ENCODE results near the gene FBXL2. TPM values are rescaled to one million over a fixed set of nuclear protein-coding genes. Genes with fewer than 3 reads are reported as not detected.

FBXL2 gene
- total RNA-seq, 1 experiment from 2014 or later: 7.2 TPM

- Histone ChIP-seq H3K4me3 (ENCODE audit: low read length) (no peak overlapping the region), H2AFZ (ENCODE audit: low read length) (no peak overlapping the region), H3K27me3 (ENCODE audit: low read length) (no peaks in the 10 kb centered on the region), H3K9ac (ENCODE audit: low read length) (no peak overlapping the region), H3K4me2 (ENCODE audit: low read length) (no peak overlapping the region), H3K27ac (ENCODE audit: low read length) (no peak overlapping the region), H4K20me1 (ENCODE audit: low read length) (no peaks in the 10 kb centered on the region), H3F3A (ENCODE audit: low read length, unreplicated experiment) (no peaks in the 10 kb centered on the region), H3K9me3 (ENCODE audit: low read length) (no peaks in the 10 kb centered on the region), H3K36me3 (ENCODE audit: low read depth, low read length) (peaks cover 45% of the 10 kb centered on the region), H3K4me1 (ENCODE audit: insufficient read depth, low read length) (peaks cover 10% of the 10 kb centered on the region), H3K79me2 (ENCODE audit: low read length) (no peaks in the 10 kb centered on the region), H3K9me2 (replicated peaks; ENCODE audit: low read length) (no peaks in the 10 kb centered on the region)
- intact Hi-C loops (cut with micrococcal nuclease): no loop called here
- TF ChIP-seq EZH2phosphoT487 (IDR thresholded peaks at IDR 0.05; ENCODE audit: borderline replicate concordance, low read length) (no peak), EZH2 (IDR thresholded peaks at IDR 0.05; ENCODE audit: low read length, unreplicated experiment) (no peak), CTCF (conservative IDR thresholded peaks at IDR 0.05; ENCODE audit: low read depth, low read length) (no peak)
- no TSS peak for BruUV-seq (replicated peaks)
- no peak for ATAC-seq
- CTCF ChIA-PET: no interaction called here
- POLR2A ChIA-PET (ENCODE audit: unreplicated experiment): no interaction called here
- DNase-seq: no peak
Observed at GRCh38 chr3:33383951-33384350, 106.7 kb downstream of the FBXL2 start.

- CTCF ChIA-PET: no interaction called here
- BruUV-seq (replicated peaks): no TSS peak
- no peak for ATAC-seq
Observed at GRCh38 chr3:33385423-33385822, 108.2 kb downstream of the FBXL2 start.

GRCh38 chr3:33386631-33387030, 109.4 kb downstream of the FBXL2 start:
- ChIA-PET POLR2A (ENCODE audit: unreplicated experiment) (no interaction called here), CTCF (no interaction called here)
- peaks cover 5% of the 10 kb centered on the region; the same call in 1 of the 2 replicates for H3K79me2 ChIP-seq (ENCODE audit: low read length)
- H3K9ac ChIP-seq (ENCODE audit: low read length): no peak overlapping the region
- no peak overlapping the region for H3K4me3 ChIP-seq (ENCODE audit: low read length)
- no peak overlapping the region for H2AFZ ChIP-seq (ENCODE audit: low read length)
- BruUV-seq (replicated peaks): no TSS peak
- peaks cover 12% of the 10 kb centered on the region for H3K4me1 ChIP-seq (ENCODE audit: insufficient read depth, low read length)
- intact Hi-C loops (cut with micrococcal nuclease): no loop called here
- H3F3A ChIP-seq (ENCODE audit: low read length, unreplicated experiment): no peaks in the 10 kb centered on the region
- ATAC-seq (no peak), DNase-seq (no peak)
- H3K36me3 ChIP-seq (ENCODE audit: low read depth, low read length): peaks cover 70% of the 10 kb centered on the region
- no peak overlapping the region for H3K27ac ChIP-seq (ENCODE audit: low read length)
- no peaks in the 10 kb centered on the region for H3K9me2 ChIP-seq (replicated peaks; ENCODE audit: low read length)
- no peaks in the 10 kb centered on the region for H3K27me3 ChIP-seq (ENCODE audit: low read length)
- TF ChIP-seq EZH2phosphoT487 (IDR thresholded peaks at IDR 0.05; ENCODE audit: borderline replicate concordance, low read length) (no peak), CTCF (conservative IDR thresholded peaks at IDR 0.05; ENCODE audit: low read depth, low read length) (no peak), EZH2 (IDR thresholded peaks at IDR 0.05; ENCODE audit: low read length, unreplicated experiment) (no peak)
- H3K9me3 ChIP-seq (ENCODE audit: low read length): no peaks in the 10 kb centered on the region
- no peak overlapping the region for H3K4me2 ChIP-seq (ENCODE audit: low read length)
- no peaks in the 10 kb centered on the region for H4K20me1 ChIP-seq (ENCODE audit: low read length)

More at GRCh38 chr3:33385423-33385822, 108.2 kb downstream of the FBXL2 start:
- TF ChIP-seq EZH2phosphoT487 (IDR thresholded peaks at IDR 0.05; ENCODE audit: borderline replicate concordance, low read length) (no peak), CTCF (conservative IDR thresholded peaks at IDR 0.05; ENCODE audit: low read depth, low read length) (no peak), EZH2 (IDR thresholded peaks at IDR 0.05; ENCODE audit: low read length, unreplicated experiment) (no peak)
- H3K79me2 ChIP-seq (ENCODE audit: low read length): no peaks in the 10 kb centered on the region
- no peak overlapping the region for H3K4me2 ChIP-seq (ENCODE audit: low read length)
- no peak overlapping the region for H3K4me3 ChIP-seq (ENCODE audit: low read length)
- no peaks in the 10 kb centered on the region for H3F3A ChIP-seq (ENCODE audit: low read length, unreplicated experiment)
- H3K9me2 ChIP-seq (replicated peaks; ENCODE audit: low read length): no peaks in the 10 kb centered on the region
- peaks cover 12% of the 10 kb centered on the region for H3K4me1 ChIP-seq (ENCODE audit: insufficient read depth, low read length)
- no peaks in the 10 kb centered on the region for H3K27me3 ChIP-seq (ENCODE audit: low read length)
- no peak overlapping the region for H3K27ac ChIP-seq (ENCODE audit: low read length)
- H3K36me3 ChIP-seq (ENCODE audit: low read depth, low read length): peaks cover 58% of the 10 kb centered on the region
- H2AFZ ChIP-seq (ENCODE audit: low read length): no peak overlapping the region
- no peak for DNase-seq
- H3K9ac ChIP-seq (ENCODE audit: low read length): no peak overlapping the region
- POLR2A ChIA-PET (ENCODE audit: unreplicated experiment): no interaction called here
- H4K20me1 ChIP-seq (ENCODE audit: low read length): no peaks in the 10 kb centered on the region
- intact Hi-C loops (cut with micrococcal nuclease): no loop called here
- H3K9me3 ChIP-seq (ENCODE audit: low read length): no peaks in the 10 kb centered on the region
